T-helper 2 cell treated with Interferon-gamma antibody and Interleukin-4, amounts not matched to agents 100 ng/mL and 5 ng/mL, for 36 hours (primary cell): ENCODE results near the gene FFAR4. TPM values are rescaled to one million over a fixed set of nuclear protein-coding genes. Genes with fewer than 3 reads are reported as not detected.

Experiments
- intact Hi-C: fragments of 100-400 bp; cut with micrococcal nuclease; formaldehyde crosslinking; loops from one replicate; pipeline ENCODE4 v1.15.1; 2023
- total RNA-seq: library from RNA; stranded (reverse); gene quantifications from 2 replicates; pipeline ENCODE4 v1.2.3, GENCODE V29; 2022

The FFAR4 gene
- total RNA-seq, 1 donor from 2014 or later: not detected

DNA sequence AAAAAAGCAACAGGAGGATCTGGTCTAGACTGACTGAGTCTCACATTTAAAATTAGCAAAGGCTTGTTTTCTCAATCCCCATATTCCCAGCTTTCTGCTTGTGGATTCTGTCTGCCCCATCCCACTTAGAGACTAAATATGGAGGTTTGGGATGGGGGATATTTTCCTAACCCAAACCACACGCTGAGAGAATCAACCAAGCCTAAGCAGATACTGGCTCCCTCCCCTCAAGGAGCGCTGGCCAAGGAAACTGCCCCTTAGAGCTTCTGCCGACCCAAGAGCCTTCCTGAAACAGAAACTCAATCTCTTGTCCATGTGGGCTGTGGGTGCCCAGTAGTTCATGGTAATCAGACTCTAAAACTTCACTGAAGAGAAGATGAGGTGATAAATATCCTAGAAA, 3.9 kb downstream of the FFAR4 start:
- intact Hi-C loops: no loop called here

DNA sequence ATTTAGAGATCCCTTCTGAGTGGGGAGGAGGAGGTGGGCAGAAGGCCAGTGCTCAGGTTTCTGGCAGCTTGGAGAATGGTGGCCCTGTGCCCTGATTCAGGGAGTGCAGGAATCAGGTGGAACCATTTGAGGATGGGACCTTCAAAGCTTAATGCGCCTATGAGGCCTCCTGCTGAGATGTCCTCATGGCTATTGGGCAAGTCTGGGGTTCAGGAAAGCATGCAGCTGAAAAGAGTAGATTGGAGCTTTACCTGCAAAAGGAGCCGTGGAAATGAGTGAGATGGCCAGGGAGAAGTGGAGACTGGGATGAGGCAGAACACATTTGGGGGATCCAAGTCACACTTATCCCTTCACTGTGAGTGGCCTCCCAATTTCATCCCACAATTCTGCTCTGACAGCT, 6.1 kb downstream of the FFAR4 start:
- intact Hi-C loops: no loop called here

DNA sequence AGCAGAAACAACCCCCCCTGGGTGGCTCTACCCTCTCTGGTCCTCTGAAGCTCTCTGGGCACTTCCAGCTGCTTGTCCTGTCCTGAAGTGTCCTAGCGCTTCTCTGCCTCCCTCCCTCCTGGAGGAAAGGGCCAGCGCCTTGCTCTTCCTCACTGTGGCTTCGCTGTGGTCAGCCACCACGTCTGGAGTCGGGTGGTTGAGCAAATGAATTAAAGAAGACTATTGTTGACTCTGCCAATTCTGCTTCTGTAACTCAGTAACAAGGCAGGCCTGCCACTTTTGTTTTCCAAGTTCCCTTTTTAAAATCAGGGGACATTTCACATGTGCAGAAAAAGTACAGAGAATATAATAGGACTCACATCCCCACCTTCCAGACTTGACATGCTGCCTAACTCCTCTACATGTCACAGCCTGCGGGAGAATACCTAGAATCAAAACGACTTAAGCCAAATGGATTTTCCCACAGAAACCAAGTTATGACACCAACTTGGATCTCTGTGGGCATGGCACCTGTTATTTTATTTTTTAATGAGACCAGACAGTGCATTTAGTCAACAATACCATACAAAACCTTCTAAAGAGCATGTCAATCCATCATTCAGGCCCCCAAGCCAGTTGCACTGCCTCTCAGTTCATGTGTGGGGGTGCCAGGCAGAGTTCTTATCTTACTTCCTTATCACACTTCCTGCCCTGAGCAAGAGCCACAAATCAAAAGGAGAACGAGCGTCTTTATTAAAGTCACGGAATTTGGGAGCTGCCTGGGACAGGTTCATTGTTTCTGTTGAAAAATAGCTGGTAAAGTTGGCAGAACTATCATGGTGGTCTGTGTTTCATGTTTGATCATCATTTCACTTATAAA, 6.8 kb downstream of the FFAR4 start:
- intact Hi-C loops: no loop called here

DNA sequence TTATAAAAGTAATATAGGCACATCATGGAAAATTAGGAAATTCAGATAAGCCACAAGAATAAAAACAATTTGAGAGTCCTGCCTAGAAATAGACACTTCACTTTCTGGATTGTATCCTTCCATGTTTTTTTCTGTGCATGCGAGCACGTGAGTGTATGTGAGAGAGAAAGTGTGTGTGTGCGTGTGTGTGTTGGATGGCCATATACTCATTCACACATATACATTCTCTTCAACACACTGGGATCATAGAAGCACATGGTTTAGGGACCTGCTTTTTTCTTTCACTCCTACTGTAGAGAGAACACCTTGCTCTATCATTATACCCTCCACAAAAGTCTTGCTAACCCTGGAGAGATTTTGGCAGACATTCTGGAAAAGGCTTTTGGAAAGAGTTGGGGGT, 7.5 kb downstream of the FFAR4 start:
- intact Hi-C loops: no loop called here

GRCh38 chr10:93576888-93577287, 10.4 kb downstream of the FFAR4 start:
- intact Hi-C loops: no loop called here

- intact Hi-C loops: no loop called here
Observed at GRCh38 chr10:93577565-93577964, 11.1 kb downstream of the FFAR4 start.

DNA sequence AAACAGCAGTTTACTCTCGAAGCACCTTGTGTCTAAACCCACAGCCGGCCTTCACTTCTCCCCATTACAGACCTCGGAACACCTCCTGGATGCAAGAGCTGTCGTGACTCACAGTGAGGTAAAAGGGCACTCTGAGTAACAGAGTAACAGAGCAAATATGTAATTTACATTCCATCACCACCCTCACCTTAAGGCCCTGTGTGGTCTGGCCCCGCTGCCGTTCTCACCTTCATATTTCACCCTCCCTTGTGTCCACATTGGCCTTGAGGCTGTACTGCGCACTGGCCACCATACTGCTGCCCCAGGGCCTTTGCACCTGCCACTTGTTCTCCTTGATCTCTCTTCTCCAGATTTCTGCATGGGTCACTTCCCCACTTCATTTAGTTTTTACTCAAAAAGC, 12.6 kb downstream of the FFAR4 start:
- intact Hi-C loops: no loop called here

- intact Hi-C loops: no loop called here
Observed at GRCh38 chr10:93579985-93580711, 13.7 kb downstream of the FFAR4 start.

GRCh38 chr10:93580828-93581227, 14.4 kb downstream of the FFAR4 start:
- intact Hi-C loops: no loop called here

- intact Hi-C loops: no loop called here
Observed at GRCh38 chr10:93584445-93584844, 18.0 kb downstream of the FFAR4 start.

- intact Hi-C loops: no loop called here
Observed at GRCh38 chr10:93589648-93590562, 23.4 kb downstream of the FFAR4 start.

DNA sequence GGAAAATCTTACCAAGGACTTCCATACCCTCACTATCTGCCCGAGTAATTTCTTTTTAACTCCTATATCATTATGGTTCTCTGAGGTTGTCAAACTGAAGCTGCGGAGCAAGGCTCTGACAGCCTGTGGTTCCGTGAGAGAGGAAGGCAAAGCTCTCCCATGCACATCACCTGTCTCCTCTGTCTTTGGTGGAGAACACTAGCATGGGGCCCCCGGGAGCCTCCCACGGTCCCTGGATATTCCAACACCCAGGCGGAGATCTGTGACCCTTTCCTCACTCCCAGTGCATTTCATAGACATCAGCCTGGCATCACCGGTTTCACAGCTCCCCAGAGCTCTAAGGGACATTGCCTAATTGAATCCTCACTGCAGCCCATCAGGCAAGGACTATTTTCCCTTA, 24.2 kb downstream of the FFAR4 start:
- intact Hi-C loops: no loop called here

- intact Hi-C loops: no loop called here
Observed at GRCh38 chr10:93591065-93591808, 24.8 kb downstream of the FFAR4 start.

DNA sequence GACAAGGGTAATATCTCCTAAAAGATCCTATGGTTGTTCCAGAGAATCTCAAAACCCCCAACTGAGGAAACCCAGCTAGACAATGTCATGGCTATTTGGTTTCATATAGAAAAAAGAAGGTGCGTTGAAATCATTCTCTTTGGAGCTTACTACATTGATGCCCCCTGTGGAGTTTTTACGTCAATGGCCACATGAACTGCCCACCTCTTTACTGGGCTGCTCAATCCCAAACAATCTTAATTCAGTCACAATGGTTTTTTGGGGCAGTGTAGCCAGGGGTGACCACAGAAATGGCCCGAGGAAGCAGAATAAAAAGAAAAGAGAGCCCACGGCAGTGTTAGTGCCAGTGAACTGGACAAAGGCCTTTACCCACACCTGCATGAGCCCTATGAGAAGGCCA, 26.8 kb downstream of the FFAR4 start:
- intact Hi-C loops: no loop called here

DNA sequence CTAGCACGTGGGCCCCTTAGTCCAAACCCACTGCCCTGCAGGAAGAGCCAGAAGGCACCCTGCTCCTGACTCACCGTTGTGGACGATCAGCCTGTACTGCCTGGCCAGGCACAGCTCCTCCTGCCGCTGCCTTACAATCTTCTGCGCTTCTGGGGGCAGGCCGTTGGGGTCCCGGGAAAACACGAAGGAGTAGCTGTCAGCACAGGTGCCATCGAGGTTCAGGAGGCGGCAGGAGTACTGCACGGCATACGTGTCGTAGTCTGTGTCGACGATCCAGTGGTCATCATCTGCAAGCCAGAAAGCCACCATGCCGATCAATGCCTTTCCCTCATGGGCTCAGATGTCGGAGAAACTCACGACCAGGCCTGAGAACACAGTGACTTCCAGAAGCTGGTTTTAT, 27.3 kb downstream of the FFAR4 start:
- intact Hi-C loops: no loop called here

DNA sequence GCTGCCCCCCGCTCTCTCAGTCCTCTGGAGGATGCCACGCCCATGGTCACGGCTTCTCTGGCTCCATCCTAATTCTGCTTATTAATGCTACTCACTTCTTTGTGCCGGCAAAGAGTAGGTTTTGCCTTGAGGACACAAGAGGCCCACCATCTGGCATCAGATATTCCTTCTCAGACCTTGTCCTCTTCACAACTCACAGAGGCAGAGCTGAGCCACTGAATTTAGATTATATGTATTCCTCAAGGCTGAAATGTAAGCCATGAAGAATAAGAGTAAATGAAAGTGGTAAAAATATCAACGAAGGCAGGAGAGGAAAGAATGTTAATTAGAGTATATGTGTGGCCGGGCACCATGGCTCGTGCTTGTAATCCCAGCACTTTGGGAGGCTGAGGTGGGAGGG, 28.1 kb downstream of the FFAR4 start:
- intact Hi-C loops: no loop called here

- intact Hi-C loops: no loop called here
Observed at GRCh38 chr10:93595378-93596161, 29.1 kb downstream of the FFAR4 start.

DNA sequence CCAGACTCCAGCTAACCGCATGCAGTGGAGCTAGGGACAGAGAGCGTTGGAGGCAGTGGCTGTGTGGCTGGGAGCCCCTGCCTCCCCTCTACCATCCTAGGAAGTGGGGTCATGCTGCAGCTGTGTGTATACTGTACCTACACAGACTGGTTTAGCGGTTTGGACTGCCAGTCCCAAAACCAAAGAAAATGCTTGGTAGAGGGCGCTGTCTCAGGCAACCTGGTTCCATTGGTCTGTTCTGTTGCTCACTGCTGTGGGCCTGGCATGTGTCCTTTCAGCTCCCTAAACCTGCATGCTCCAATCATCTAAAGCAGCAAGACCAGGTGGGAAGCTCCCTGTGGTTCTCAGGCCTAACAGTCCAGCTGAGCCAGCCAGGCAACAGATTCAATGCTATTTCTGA, 30.1 kb downstream of the FFAR4 start:
- intact Hi-C loops: no loop called here

DNA sequence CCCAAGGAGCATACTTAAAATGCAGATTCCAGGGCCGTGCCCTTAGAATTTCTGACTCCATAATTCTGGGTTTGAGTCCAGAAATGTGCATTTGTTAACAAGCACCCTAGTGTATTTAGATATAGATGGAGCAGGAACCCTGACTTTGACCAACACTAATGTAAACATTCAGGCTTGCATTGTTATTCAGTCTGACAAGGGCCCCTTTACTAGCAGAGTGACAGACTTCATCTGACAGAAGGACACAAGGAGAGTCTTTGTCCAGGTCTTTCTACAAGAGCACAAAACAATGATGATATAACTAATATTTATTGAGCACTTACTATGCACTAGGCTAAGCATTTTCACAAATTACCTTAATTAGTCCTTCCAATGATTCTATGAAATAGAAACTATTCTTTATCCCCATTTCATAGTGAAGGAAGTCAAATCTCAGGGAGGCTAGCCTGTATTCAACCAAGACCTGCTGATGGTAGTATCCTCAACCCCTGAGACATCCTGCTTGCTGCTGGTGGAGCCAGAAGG, 30.7 kb downstream of the FFAR4 start:
- intact Hi-C loops: no loop called here

GRCh38 chr10:93598157-93598556, 31.7 kb downstream of the FFAR4 start:
- intact Hi-C loops: no loop called here
